Fibroblast of lung (primary cell): ENCODE data around the gene SLC25A34. TPM values are rescaled to one million over a fixed set of nuclear protein-coding genes. Genes with fewer than 3 reads are reported as not detected.

Experiments used
- DNase-seq, 2 donors: peaks; one replicate each; pipeline versions ENCODE4 v3.0.0 to v3.0.0-alpha.2; 2010; ENCODE audit warnings: low read depth in 2 of 2
- H2AFZ ChIP-seq: 2 replicates; pipeline ENCODE4 v1.5.1; 2012; ENCODE audit warnings: low read length, control low read depth, inconsistent platforms
- H3K27ac ChIP-seq: 2 replicates; pipeline ENCODE4 v1.5.1; 2011; ENCODE audit warnings: low read length, control low read depth; ENCODE audit not compliant: insufficient read depth
- H3K27me3 ChIP-seq: 2 replicates; pipeline ENCODE4 v1.5.1; 2011; ENCODE audit warnings: mild to moderate bottlenecking, low read length; ENCODE audit not compliant: control insufficient read depth, insufficient read depth
- H3K36me3 ChIP-seq: 2 replicates; pipeline ENCODE4 v1.5.1; 2011; ENCODE audit warnings: low read length; ENCODE audit not compliant: control insufficient read depth, insufficient read depth
- H3K4me1 ChIP-seq: 2 replicates; pipeline ENCODE4 v1.5.1; 2011; ENCODE audit warnings: low read length; ENCODE audit not compliant: control insufficient read depth, insufficient read depth; ENCODE audit errors: extremely low read depth
- H3K4me2 ChIP-seq: 2 replicates; pipeline ENCODE4 v1.5.1; 2011; ENCODE audit warnings: low read length, control low read depth; ENCODE audit not compliant: insufficient read depth; ENCODE audit errors: extremely low read depth
- H3K4me3 ChIP-seq, 4 experiments: fragments of 200-600 bp in 1 of 4; sonication (generic) in 1 of 4; replicated peaks in 1 of 4; 2 replicates each; pipeline ENCODE4 v1.5.1; 2011 to 2016; ENCODE audit warnings: low read length in 4 of 4, low read depth in 3 of 4, mild to moderate bottlenecking in 3 of 4, control low read depth in 2 of 4, inconsistent platforms in 1 of 4, mixed read lengths in 1 of 4; ENCODE audit not compliant: insufficient read depth in 1 of 4; ENCODE audit errors: control extremely low read depth in 1 of 4
- H3K79me2 ChIP-seq: 2 replicates; pipeline ENCODE4 v1.5.1; 2012; ENCODE audit warnings: mild to moderate bottlenecking, low read length, inconsistent platforms; ENCODE audit not compliant: control insufficient read depth, insufficient read depth
- H3K9ac ChIP-seq: 2 replicates; pipeline ENCODE4 v1.5.1; 2011; ENCODE audit warnings: mild to moderate bottlenecking, low read length, control low read depth; ENCODE audit not compliant: insufficient read depth
- H3K9me3 ChIP-seq: 2 replicates; pipeline ENCODE4 v1.5.1; 2012; ENCODE audit warnings: low read depth, low read length; ENCODE audit not compliant: control insufficient read depth, insufficient read depth
- H4K20me1 ChIP-seq: 2 replicates; pipeline ENCODE4 v1.5.1; 2011; ENCODE audit warnings: low read length; ENCODE audit not compliant: control insufficient read depth, insufficient read depth; ENCODE audit errors: extremely low read depth
- EZH2 ChIP-seq: IDR thresholded peaks from 2 replicates; pipeline ENCODE4 v1.5.1; 2012; ENCODE audit warnings: low read length, control low read depth, mild to moderate bottlenecking; ENCODE audit errors: missing control alignments
- polyA minus RNA-seq: library from RNA; depleted of rRNA, polyadenylated mRNA; stranded (reverse); fragments of >200 nt; gene quantifications from 2 replicates; pipeline ENCODE4 v1.2.3, GENCODE V29; 2011; ENCODE audit warnings: low replicate concordance
- polyA plus RNA-seq, 2 donors: library from polyadenylated mRNA; depleted of rRNA in 1 of 2; stranded (reverse) in 1 of 2; unstranded in 1 of 2; fragments of >200 nt; gene quantifications; 2 replicates each; pipeline ENCODE4 v1.2.1, GENCODE V29; 2011 to 2012; ENCODE audit warnings: missing spikeins in 1 of 2
- total RNA-seq: library from RNA; depleted of rRNA; stranded (reverse); fragments of >200 nt; gene quantifications from 2 replicates; pipeline ENCODE4 v1.2.1, GENCODE V29; 2014
- TF ChIP-seq, protein P1 (sequence below), 2 donors: IDR thresholded peaks in 1 of 2; conservative IDR thresholded peaks in 1 of 2; 1 replicate in 1 of 2; 2 replicates in 1 of 2; pipeline ENCODE4 v1.5.1; 2011 to 2012; ENCODE audit warnings: low read length in 2 of 2, control low read depth in 1 of 2, inconsistent platforms in 1 of 2, low read depth in 1 of 2, mild to moderate bottlenecking in 1 of 2

The SLC25A34 gene
- total RNA-seq, result 0.77 and 0.83 TPM in 2 replicates
- polyA plus RNA-seq, result 0.23 and 0.35 TPM in 2 replicates
- 0.21 and 0.22 TPM in 2 replicates for polyA plus RNA-seq (2012)
- polyA minus RNA-seq, result 0.11 TPM in 1 of 2 replicates, not detected in the other

DNA sequence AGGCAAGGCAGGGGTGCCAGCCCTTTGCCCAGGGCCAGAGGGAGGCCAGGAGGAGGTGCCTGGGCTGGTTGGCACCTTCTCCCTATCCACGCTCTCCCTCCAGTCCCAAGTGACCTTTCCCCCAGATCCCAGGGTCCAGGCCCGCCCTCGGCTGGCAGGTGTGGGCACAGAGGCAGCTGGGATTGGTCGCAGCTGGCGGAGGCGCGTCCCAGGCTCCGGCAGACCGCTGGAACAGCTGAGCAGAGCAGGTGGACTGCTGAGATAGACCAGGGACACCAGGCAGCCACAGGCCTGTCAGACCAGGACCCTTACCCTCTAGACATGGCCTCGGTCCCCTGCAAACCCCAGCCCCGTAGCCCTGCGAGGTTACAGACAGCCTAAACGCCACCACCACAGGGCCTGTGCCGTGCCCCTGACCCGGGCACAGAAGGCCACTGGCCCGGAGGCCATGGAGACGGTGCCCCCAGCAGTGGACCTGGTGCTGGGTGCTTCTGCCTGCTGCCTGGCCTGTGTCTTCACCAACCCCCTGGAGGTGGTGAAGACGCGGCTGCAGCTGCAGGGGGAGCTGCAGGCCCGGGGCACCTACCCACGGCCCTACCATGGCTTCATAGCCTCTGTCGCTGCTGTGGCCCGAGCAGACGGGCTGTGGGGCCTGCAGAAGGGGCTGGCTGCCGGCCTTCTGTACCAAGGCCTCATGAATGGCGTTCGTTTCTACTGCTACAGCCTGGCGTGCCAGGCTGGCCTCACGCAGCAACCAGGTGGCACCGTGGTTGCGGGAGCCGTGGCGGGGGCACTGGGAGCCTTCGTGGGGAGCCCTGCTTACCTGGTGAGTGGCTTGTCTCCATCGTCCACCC lies at the start of gene SLC25A34:
SLC25A34 (plus strand) TSS at position 221 of the 854 bp plus-strand sequence; CDS start at position 449, 228 bp downstream.
- Histone ChIP-seq H3K9ac (no peak within 1 kb of the TSS), H3K27ac (no peak within 1 kb of the TSS), H3K36me3 (peaks cover 24% of the 10 kb centered on the region), H3K9me3 (no peaks in the 10 kb centered on the region), H3K4me2 (no peak within 1 kb of the TSS), H2AFZ (no peak within 1 kb of the TSS), H3K27me3 (no peaks in the 10 kb centered on the region), H3K79me2 (no peaks in the 10 kb centered on the region), H3K4me3 (no peak within 1 kb of the TSS), H3K4me1 (no peaks in the 10 kb centered on the region), H4K20me1 (no peaks in the 10 kb centered on the region)
- TF ChIP-seq, protein P1, sequence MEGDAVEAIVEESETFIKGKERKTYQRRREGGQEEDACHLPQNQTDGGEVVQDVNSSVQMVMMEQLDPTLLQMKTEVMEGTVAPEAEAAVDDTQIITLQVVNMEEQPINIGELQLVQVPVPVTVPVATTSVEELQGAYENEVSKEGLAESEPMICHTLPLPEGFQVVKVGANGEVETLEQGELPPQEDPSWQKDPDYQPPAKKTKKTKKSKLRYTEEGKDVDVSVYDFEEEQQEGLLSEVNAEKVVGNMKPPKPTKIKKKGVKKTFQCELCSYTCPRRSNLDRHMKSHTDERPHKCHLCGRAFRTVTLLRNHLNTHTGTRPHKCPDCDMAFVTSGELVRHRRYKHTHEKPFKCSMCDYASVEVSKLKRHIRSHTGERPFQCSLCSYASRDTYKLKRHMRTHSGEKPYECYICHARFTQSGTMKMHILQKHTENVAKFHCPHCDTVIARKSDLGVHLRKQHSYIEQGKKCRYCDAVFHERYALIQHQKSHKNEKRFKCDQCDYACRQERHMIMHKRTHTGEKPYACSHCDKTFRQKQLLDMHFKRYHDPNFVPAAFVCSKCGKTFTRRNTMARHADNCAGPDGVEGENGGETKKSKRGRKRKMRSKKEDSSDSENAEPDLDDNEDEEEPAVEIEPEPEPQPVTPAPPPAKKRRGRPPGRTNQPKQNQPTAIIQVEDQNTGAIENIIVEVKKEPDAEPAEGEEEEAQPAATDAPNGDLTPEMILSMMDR (conservative IDR thresholded peaks at IDR 0.05 in 1 of 2, IDR thresholded peaks at IDR 0.05 in 1 of 2; ENCODE audit: low read depth in 1 of 2, low read length in 2 of 2), result no peak
- no peak for TF ChIP-seq EZH2
- DNase-seq, result no peak

DNA sequence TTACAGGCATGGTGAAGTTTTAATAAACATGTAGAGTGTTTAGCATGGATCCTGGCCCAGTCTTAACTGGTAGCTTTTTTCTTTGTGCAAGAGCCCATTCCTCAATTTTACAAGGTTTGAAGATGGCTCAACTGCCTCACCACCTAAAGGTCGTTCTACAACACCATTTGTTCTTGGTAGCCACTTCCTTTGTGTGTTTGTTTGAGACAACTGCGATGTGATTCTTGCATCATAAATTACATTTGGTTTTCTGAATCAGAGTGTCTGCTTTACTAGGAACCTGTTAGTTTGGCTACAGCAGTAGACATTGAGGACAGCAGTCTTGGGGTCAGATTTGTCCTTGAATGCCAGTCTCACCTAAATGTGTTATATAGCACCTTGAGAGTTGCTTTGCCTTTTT lies 48.6 kb upstream of the SLC25A34 start:
- H3K9ac ChIP-seq, result no peak overlapping the region

DNA sequence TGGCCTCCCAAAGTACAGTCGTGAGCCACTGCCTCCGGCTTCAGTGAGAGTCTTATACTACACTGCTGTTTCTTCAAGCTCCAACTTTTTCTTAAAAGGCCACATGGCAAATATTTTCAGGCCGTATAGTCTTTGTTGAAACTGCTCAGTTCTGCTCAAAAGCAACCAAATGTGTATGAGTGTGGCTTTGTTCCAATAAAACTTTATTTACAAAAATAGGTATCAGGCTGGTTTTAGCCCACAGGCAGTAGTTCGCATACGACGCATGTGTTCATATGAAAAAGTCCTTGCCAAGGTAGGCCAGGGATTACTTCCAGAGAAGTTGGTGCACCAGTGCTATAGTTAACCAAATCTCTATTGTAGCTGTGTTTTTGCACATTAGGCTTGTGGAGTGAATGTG lies 45.7 kb upstream of the SLC25A34 start:
- TF ChIP-seq, protein P1 (conservative IDR thresholded peaks at IDR 0.05 in 1 of 2, IDR thresholded peaks at IDR 0.05 in 1 of 2; ENCODE audit: low read depth in 1 of 2, low read length in 2 of 2), result no peak
- no peak for TF ChIP-seq EZH2
- no peak overlapping the region for H3K9ac ChIP-seq

More for the DNA sequence above, 48.6 kb upstream of the SLC25A34 start:
- H3K4me1 ChIP-seq, result peaks cover 8% of the 10 kb centered on the region
- H2AFZ ChIP-seq, result no peak overlapping the region
- H3K27ac ChIP-seq, result no peak overlapping the region
- H3K4me2 ChIP-seq, result no peak overlapping the region
- no peak overlapping the region for H3K4me3 ChIP-seq
- H4K20me1 ChIP-seq, result no peaks in the 10 kb centered on the region
- no peaks in the 10 kb centered on the region for H3K27me3 ChIP-seq
- peaks cover 73% of the 10 kb centered on the region for H3K79me2 ChIP-seq
- TF ChIP-seq, protein P1 (conservative IDR thresholded peaks at IDR 0.05 in 1 of 2, IDR thresholded peaks at IDR 0.05 in 1 of 2; ENCODE audit: low read depth in 1 of 2, low read length in 2 of 2), result no peak
- TF ChIP-seq EZH2, result no peak
- DNase-seq, result no peak
- no peaks in the 10 kb centered on the region for H3K9me3 ChIP-seq
- H3K36me3 ChIP-seq, result peaks cover 2% of the 10 kb centered on the region

More for the DNA sequence above, 45.7 kb upstream of the SLC25A34 start:
- Histone ChIP-seq H3K4me2 (no peak overlapping the region), H2AFZ (no peak overlapping the region), H3K27me3 (no peaks in the 10 kb centered on the region), H3K4me1 (peaks cover 8% of the 10 kb centered on the region), H4K20me1 (no peaks in the 10 kb centered on the region), H3K9me3 (no peaks in the 10 kb centered on the region), H3K79me2 (peaks cover 82% of the 10 kb centered on the region), H3K4me3 (no peak overlapping the region), H3K27ac (no peak overlapping the region), H3K36me3 (peaks cover 2% of the 10 kb centered on the region)
- no peak for DNase-seq
